Measurements from ENCODE around the gene XCR1.
"Not testable (repeated sequence)": the region's sequence is repeated elsewhere in the genome, so short reads cannot be mapped to it uniquely, and the experiment has no call there.

XCR1 gene

GRCh38 chr3:46006238-46007032 is 20.8 kb downstream of the XCR1 start:
- Mint-ChIP-seq H3K36me3 (ENCODE audit: low read depth) (no peaks in the 10 kb centered on the region), H3K4me1 (no peaks in the 10 kb centered on the region), H3K9me3 (no peaks in the 10 kb centered on the region)

DNA sequence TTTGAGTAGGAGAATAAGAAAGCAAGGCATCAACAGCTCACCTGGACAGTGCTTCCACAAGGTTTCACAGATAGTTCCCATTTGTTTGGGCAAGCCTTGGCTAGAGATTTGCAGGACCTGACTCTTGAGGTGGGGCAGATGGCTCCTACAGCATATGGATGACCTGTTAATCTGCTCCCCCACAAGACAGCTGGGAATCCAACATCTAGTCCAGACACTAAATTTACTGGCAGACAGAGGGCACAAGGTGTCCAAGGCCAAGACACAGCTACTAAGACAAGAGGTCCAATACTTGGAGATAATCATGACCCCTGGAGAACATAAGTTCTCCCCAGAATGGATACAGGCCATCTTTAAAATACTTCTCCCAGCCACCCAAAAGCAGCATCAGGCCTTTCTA is 23.6 kb downstream of the XCR1 start:
- H3K27ac Mint-ChIP-seq; H3K36me3 Mint-ChIP-seq (ENCODE audit: low read depth); H3K9me3 Mint-ChIP-seq; H3K4me3 Mint-ChIP-seq; H3K4me1 Mint-ChIP-seq; DNase-seq: not testable (repeated sequence)
- H3K27me3 Mint-ChIP-seq (ENCODE audit: low read depth, poor library complexity) = peaks cover 22% of the 10 kb centered on the region

More at GRCh38 chr3:46006238-46007032, 20.8 kb downstream of the XCR1 start:
- peaks cover 8% of the 10 kb centered on the region for H3K27me3 Mint-ChIP-seq (ENCODE audit: low read depth, poor library complexity)
- H3K27ac Mint-ChIP-seq = no peak overlapping the region
- TF ChIP-seq CTCF (IDR thresholded peaks at IDR 0.05) = no peak
- no peak overlapping the region for H3K4me3 Mint-ChIP-seq
- DNase-seq = no peak

GRCh38 chr3:46001178-46001577 is 26.1 kb downstream of the XCR1 start:
- no peak overlapping the region for H3K27ac Mint-ChIP-seq
- no peaks in the 10 kb centered on the region for H3K9me3 Mint-ChIP-seq
- no peaks in the 10 kb centered on the region for H3K36me3 Mint-ChIP-seq (ENCODE audit: low read depth)
- H3K4me3 Mint-ChIP-seq = no peak overlapping the region
- no peak for TF ChIP-seq CTCF (IDR thresholded peaks at IDR 0.05)
- H3K27me3 Mint-ChIP-seq (ENCODE audit: low read depth, poor library complexity) = peaks cover 28% of the 10 kb centered on the region
- no peaks in the 10 kb centered on the region for H3K4me1 Mint-ChIP-seq
- no peak for DNase-seq

DNA sequence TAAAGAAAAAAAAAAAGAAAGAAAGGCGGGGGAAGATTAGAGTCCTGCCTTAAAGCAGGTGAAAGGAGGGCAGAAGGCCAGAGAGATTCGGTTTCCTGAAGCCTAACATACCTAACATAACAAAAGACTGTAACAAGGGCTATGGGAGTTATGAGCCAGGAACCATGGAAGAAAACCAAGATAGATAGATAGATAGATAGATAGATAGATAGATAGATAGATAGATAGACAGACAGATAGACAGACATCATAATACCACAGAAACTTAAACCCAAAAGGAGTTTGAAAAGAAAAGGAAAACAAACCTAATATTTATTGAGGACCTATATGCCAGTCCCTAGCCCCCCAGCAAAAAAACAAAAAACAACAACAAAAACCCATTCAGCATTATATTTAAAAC is 29.3 kb downstream of the XCR1 start:
- peaks cover 8% of the 10 kb centered on the region for H3K4me1 Mint-ChIP-seq
- H3K27ac Mint-ChIP-seq = no peak overlapping the region
- no peaks in the 10 kb centered on the region for H3K9me3 Mint-ChIP-seq
- peaks cover 28% of the 10 kb centered on the region for H3K27me3 Mint-ChIP-seq (ENCODE audit: low read depth, poor library complexity)
- DNase-seq = no peak
- H3K4me3 Mint-ChIP-seq = no peak overlapping the region
- H3K36me3 Mint-ChIP-seq (ENCODE audit: low read depth) = no peaks in the 10 kb centered on the region
- no peak for TF ChIP-seq CTCF (IDR thresholded peaks at IDR 0.05)

DNA sequence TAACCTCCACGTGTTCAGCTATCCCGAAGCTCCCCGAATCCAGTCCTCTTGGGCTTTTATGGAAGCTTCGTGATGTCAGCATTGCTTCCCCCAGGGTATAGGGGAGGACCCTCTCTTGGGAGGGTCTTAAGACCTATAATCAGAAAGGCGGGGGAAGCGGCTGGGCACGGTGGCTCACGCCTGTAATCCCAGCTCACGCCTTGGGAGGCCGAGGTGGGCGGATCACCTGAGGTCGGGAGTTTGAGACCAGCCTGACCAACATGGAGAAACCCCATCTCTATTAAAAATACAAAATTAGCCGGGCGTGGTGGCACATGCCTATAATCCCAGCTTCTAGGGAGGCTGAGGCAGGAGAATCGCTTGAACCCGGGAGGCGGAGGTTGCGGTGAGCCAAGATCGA is 29.8 kb downstream of the XCR1 start:
- not testable (repeated sequence) for H3K4me3 Mint-ChIP-seq; H3K36me3 Mint-ChIP-seq (ENCODE audit: low read depth); H3K9me3 Mint-ChIP-seq; DNase-seq; H3K27ac Mint-ChIP-seq
- Mint-ChIP-seq H3K4me1 (peaks cover 13% of the 10 kb centered on the region), H3K27me3 (ENCODE audit: low read depth, poor library complexity) (peaks cover 28% of the 10 kb centered on the region)

DNA sequence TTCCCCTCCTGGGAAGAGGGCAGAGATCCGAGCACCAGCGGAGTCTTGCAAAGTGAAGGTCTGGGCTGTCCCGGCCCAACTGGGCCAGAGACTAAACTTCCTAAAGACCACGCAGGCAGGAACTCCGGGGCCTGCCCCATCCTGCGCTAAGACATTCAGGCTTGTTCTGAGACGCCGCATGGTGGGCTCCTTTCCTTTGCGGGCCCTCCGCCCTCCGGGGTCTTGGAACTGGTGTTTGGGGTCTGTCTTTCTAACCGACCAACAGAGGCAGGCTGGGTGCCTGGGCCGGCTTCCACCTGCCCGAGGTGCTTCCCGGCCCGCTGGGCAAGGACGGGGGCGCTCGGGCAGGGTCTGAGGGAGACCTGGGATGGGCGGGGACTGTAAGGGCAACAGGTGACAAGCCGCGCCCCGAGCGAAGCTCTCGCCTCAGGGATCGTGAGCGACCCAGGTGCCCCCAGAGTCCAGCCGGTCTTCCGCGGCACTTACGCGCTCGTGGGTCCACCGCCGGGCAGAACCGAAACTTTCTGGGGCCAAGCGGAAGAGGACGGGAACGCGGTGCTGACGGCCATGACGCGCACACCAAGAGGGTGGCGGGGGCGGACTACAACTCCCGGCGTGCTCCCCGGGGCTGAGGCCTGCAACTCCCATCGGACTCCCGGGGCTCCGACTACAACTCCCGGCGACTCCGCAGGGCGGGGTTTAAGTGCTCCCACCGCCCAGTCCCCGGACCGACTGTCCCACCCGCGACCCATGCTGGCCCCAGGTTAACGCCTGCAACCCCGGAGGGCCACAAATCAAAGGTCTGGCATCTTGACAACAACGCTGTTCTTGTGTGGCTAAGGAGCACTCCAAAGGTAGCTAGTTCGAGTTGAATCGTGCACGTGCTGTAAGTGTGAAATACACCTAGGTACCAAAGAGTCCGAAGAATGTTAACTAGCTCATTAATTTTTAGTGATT is 31.8 kb downstream of the XCR1 start, which contains the start of gene FYCO1:
Gene FYCO1 (minus strand): TSS at position 589 of the 957 bp plus-strand sequence. CDS start 10,914 bp downstream, outside the sequence.
- Mint-ChIP-seq H3K27ac (no peak within 1 kb of the TSS), H3K36me3 (ENCODE audit: low read depth) (no peaks in the 10 kb centered on the region), H3K9me3 (no peaks in the 10 kb centered on the region), H3K4me1 (peaks cover 19% of the 10 kb centered on the region), H3K27me3 (ENCODE audit: low read depth, poor library complexity) (peaks cover 28% of the 10 kb centered on the region), H3K4me3 (peak within 1 kb of the TSS; percentile 89)
- no peak for TF ChIP-seq CTCF (IDR thresholded peaks at IDR 0.05)
- DNase-seq = peak; percentile 91
